HEK293T (cell line): Measurements from ENCODE around the gene ALOX5.

Experiments used
- ARNT ChIP-seq: fragments of 450-650 bp; IDR thresholded peaks from 2 replicates; pipeline ENCODE4 v1.6.1; 2017; ENCODE audit warnings: mild to moderate bottlenecking
- BHLHE40 ChIP-seq: fragments of 450-650 bp; IDR thresholded peaks from 2 replicates; pipeline ENCODE4 v1.6.1; 2016; ENCODE audit warnings: mild to moderate bottlenecking, moderate library complexity, borderline replicate concordance
- CTBP1 ChIP-seq: fragments of 450-650 bp; IDR thresholded peaks from 2 replicates; pipeline ENCODE4 v1.6.1; 2016; ENCODE audit warnings: borderline replicate concordance
- ELF4 ChIP-seq: fragments of 450-650 bp; IDR thresholded peaks from 2 replicates; pipeline ENCODE4 v1.6.1; 2017; ENCODE audit warnings: antibody characterized with exemption
- FOXA1 ChIP-seq: fragments of 450-650 bp; IDR thresholded peaks from 2 replicates; pipeline ENCODE4 v1.6.1; 2016; ENCODE audit warnings: mild to moderate bottlenecking
- FOXK2 ChIP-seq: fragments of 450-650 bp; IDR thresholded peaks from 2 replicates; pipeline ENCODE4 v1.6.1; 2016; ENCODE audit warnings: mild to moderate bottlenecking
- FOXM1 ChIP-seq: fragments of 450-650 bp; IDR thresholded peaks from 2 replicates; pipeline ENCODE4 v1.6.1; 2017; ENCODE audit warnings: mild to moderate bottlenecking, borderline replicate concordance
- HDGF ChIP-seq: fragments of 450-650 bp; IDR thresholded peaks from 2 replicates; pipeline ENCODE4 v1.6.1; 2017; ENCODE audit warnings: antibody characterized with exemption, borderline replicate concordance
- L3MBTL2 ChIP-seq: fragments of 450-650 bp; conservative IDR thresholded peaks from 2 replicates; pipeline ENCODE4 v1.6.1; 2016; ENCODE audit warnings: mild to moderate bottlenecking
- LEF1 ChIP-seq: fragments of 450-650 bp; IDR thresholded peaks from 2 replicates; pipeline ENCODE4 v1.6.1; 2017; ENCODE audit warnings: mild to moderate bottlenecking, borderline replicate concordance
- SP1 ChIP-seq: fragments of 450-650 bp; IDR thresholded peaks from 2 replicates; pipeline ENCODE4 v1.6.1; 2017
- SUZ12 ChIP-seq: fragments of 450-650 bp; IDR thresholded peaks from 2 replicates; pipeline ENCODE4 v1.6.1; 2016; ENCODE audit warnings: mild to moderate bottlenecking
- TARDBP ChIP-seq: fragments of 450-650 bp; IDR thresholded peaks from 2 replicates; pipeline ENCODE4 v1.6.1; 2016
- ZNF384 ChIP-seq: fragments of 450-650 bp; IDR thresholded peaks from 2 replicates; pipeline ENCODE4 v1.6.1; 2016

- no peak for TF ChIP-seq FOXM1
- TF ChIP-seq ZNF384: no peak
- TF ChIP-seq ARNT: no peak
- TF ChIP-seq ELF4: no peak
- TF ChIP-seq BHLHE40: no peak
- no peak for TF ChIP-seq SP1
- TF ChIP-seq SUZ12: no peak
- TF ChIP-seq FOXA1: no peak
- no peak for TF ChIP-seq FOXK2
- TF ChIP-seq TARDBP: no peak
- TF ChIP-seq CTBP1: no peak
- TF ChIP-seq L3MBTL2: no peak
- no peak for TF ChIP-seq HDGF
- TF ChIP-seq LEF1: no peak
Observed at GRCh38 chr10:45444976-45445898, 71.2 kb downstream of the ALOX5 start.
